DOHH2 (cell line): ENCODE measurements around the gene PROC.

Experiments used
- H3F3A ChIP-seq: fragments of 200-600 bp; sonication (generic), shearing (Covaris generic); 2 replicates; pipeline ENCODE4 v1.6.0; 2016; ENCODE audit warnings: antibody characterized with exemption, mild to moderate bottlenecking; ENCODE audit not compliant: control insufficient read depth, insufficient read depth
- H3K27ac ChIP-seq: fragments of 200-600 bp; sonication (generic); 2 replicates; pipeline ENCODE4 v1.5.1; 2014; ENCODE audit warnings: low read depth, mild to moderate bottlenecking, low read length, moderate library complexity
- H3K27me3 ChIP-seq: fragments of 200-600 bp; sonication (generic); 2 replicates; pipeline ENCODE4 v1.6.1; 2014; ENCODE audit warnings: mild to moderate bottlenecking, low read length, mixed read lengths; ENCODE audit not compliant: control insufficient read depth
- H3K36me3 ChIP-seq: fragments of 200-600 bp; sonication (generic); 2 replicates; pipeline ENCODE4 v1.6.1; 2014; ENCODE audit warnings: mild to moderate bottlenecking, low read length, moderate library complexity, mixed read lengths; ENCODE audit not compliant: control insufficient read depth
- H3K4me1 ChIP-seq: fragments of 200-600 bp; sonication (generic); 2 replicates; pipeline ENCODE4 v1.6.1; 2014; ENCODE audit warnings: mild to moderate bottlenecking, low read length, mixed read lengths; ENCODE audit not compliant: control insufficient read depth
- H3K4me2 ChIP-seq: fragments of 200-600 bp; sonication (generic); 2 replicates; pipeline ENCODE4 v1.6.0; 2014; ENCODE audit warnings: mild to moderate bottlenecking, low read length, moderate library complexity
- H3K4me3 ChIP-seq: fragments of 200-600 bp; sonication (generic); 2 replicates; pipeline ENCODE4 v1.5.1; 2014; ENCODE audit warnings: mild to moderate bottlenecking, low read length, mixed read lengths
- H3K79me2 ChIP-seq: fragments of 200-600 bp; sonication (generic); 2 replicates; pipeline ENCODE4 v1.6.1; 2014; ENCODE audit warnings: mild to moderate bottlenecking, low read length, mixed read lengths; ENCODE audit not compliant: control insufficient read depth
- H3K9me2 ChIP-seq: fragments of 200-600 bp; sonication (generic); replicated peaks from 2 replicates; pipeline ENCODE4 v1.6.1; 2014; ENCODE audit warnings: mild to moderate bottlenecking, low read length, mixed read lengths; ENCODE audit not compliant: control insufficient read depth
- H3K9me3 ChIP-seq: fragments of 200-600 bp; sonication (generic); 2 replicates; pipeline ENCODE4 v1.6.1; 2014; ENCODE audit warnings: antibody characterized with exemption, low read length, mixed read lengths; ENCODE audit not compliant: control insufficient read depth, insufficient read depth
- H4K20me1 ChIP-seq: fragments of 200-600 bp; sonication (generic); 2 replicates; pipeline ENCODE4 v1.6.0; 2014; ENCODE audit warnings: low read depth, mild to moderate bottlenecking, antibody characterized with exemption, low read length, moderate library complexity; ENCODE audit not compliant: control insufficient read depth, insufficient read depth
- CTCF ChIP-seq: fragments of 200-600 bp; sonication (generic); IDR thresholded peaks from one replicate; pipeline ENCODE4 v1.5.1; 2014; ENCODE audit warnings: antibody characterized with exemption, mild to moderate bottlenecking, low read depth, low read length; ENCODE audit not compliant: poor library complexity, severe bottlenecking
- EZH2phosphoT487 ChIP-seq: fragments of 200-600 bp; sonication (generic); IDR thresholded peaks from 2 replicates; pipeline ENCODE4 v1.6.1; 2017; ENCODE audit warnings: borderline replicate concordance, mild to moderate bottlenecking, antibody characterized with exemption, low read length, moderate library complexity, mixed read lengths

PROC gene

GRCh38 chr2:127403460-127403859 lies 14.8 kb upstream of the PROC start:
- no peaks in the 10 kb centered on the region for H3K79me2 ChIP-seq
- H3K27me3 ChIP-seq, result 0 out of 2 replicates have a peak, but pooled peaks cover 3% of the 10 kb centered on the region
- H3K4me3 ChIP-seq, result no peak overlapping the region
- H3F3A ChIP-seq, result 0 out of 2 replicates have a peak, but pooled peaks cover 6% of the 10 kb centered on the region
- TF ChIP-seq CTCF, result no peak
- no peak for TF ChIP-seq EZH2phosphoT487
- no peak overlapping the region for H3K27ac ChIP-seq
- no peaks in the 10 kb centered on the region for H4K20me1 ChIP-seq
- H3K4me2 ChIP-seq, result no peak overlapping the region
- H3K36me3 ChIP-seq, result no peaks in the 10 kb centered on the region
- H3K4me1 ChIP-seq, result peaks cover 23% of the 10 kb centered on the region
- no peaks in the 10 kb centered on the region for H3K9me2 ChIP-seq
- H3K9me3 ChIP-seq, result no peaks in the 10 kb centered on the region

GRCh38 chr2:127404466-127405254 lies 13.6 kb upstream of the PROC start:
- Histone ChIP-seq H3K4me1 (peaks cover 25% of the 10 kb centered on the region), H3K79me2 (no peaks in the 10 kb centered on the region), H3K4me3 (no peak overlapping the region), H3F3A (0 out of 2 replicates have a peak, but pooled peaks cover 6% of the 10 kb centered on the region), H3K9me3 (no peaks in the 10 kb centered on the region), H3K9me2 (no peaks in the 10 kb centered on the region), H4K20me1 (no peaks in the 10 kb centered on the region), H3K4me2 (no peak overlapping the region), H3K27ac (no peak overlapping the region), H3K36me3 (no peaks in the 10 kb centered on the region), H3K27me3 (0 out of 2 replicates have a peak, but pooled peaks cover 3% of the 10 kb centered on the region)
- TF ChIP-seq EZH2phosphoT487 (no peak), CTCF (no peak)

GRCh38 chr2:127405255-127405610 lies 13.0 kb upstream of the PROC start:
- Histone ChIP-seq H3K4me2 (no peak overlapping the region), H3K9me3 (no peaks in the 10 kb centered on the region), H3K4me1 (peaks cover 25% of the 10 kb centered on the region), H3K79me2 (no peaks in the 10 kb centered on the region), H3K36me3 (no peaks in the 10 kb centered on the region), H3F3A (0 out of 2 replicates have a peak, but pooled peaks cover 6% of the 10 kb centered on the region), H4K20me1 (no peaks in the 10 kb centered on the region), H3K27me3 (0 out of 2 replicates have a peak, but pooled peaks cover 3% of the 10 kb centered on the region), H3K9me2 (no peaks in the 10 kb centered on the region), H3K4me3 (no peak overlapping the region), H3K27ac (no peak overlapping the region)
- TF ChIP-seq CTCF (no peak), EZH2phosphoT487 (no peak)
